BJ (cell line): ENCODE results near the gene TMEM51. TPM values are rescaled to one million over a fixed set of nuclear protein-coding genes. Genes with fewer than 3 reads are reported as not detected.
"Not testable (repeated sequence)": the region's sequence is repeated elsewhere in the genome, so short reads cannot be mapped to it uniquely, and the experiment has no call there.

Source experiments
- CTCF ChIA-PET: fragments of 350-600 bp; formaldehyde crosslinking; extraction: SDS; loops from one replicate; lab custom pipeline; 2021; ENCODE audit warnings: antibody characterized with exemption, inconsistent platforms; lab: Yijun Ruan, JAX
- POLR2A ChIA-PET: fragments of 300-600 bp; sonication (Branson Sonifier 250); formaldehyde crosslinking; extraction: SDS; loops from one replicate; lab custom pipeline; 2021; ENCODE audit warnings: antibody characterized with exemption; lab: Charles Lee
- DNase-seq: peaks from one replicate; pipeline ENCODE4 v3.0.0-alpha.2; 2011; ENCODE audit warnings: low read depth
- H3K27me3 ChIP-seq: 2 replicates; pipeline ENCODE4 v1.6.0; 2011; ENCODE audit warnings: low read length; ENCODE audit not compliant: control insufficient read depth, insufficient read depth
- H3K36me3 ChIP-seq: 2 replicates; pipeline ENCODE4 v1.5.1; 2011; ENCODE audit warnings: low read length; ENCODE audit not compliant: control insufficient read depth, insufficient read depth
- H3K4me3 ChIP-seq: 2 replicates; pipeline ENCODE4 v1.5.1; 2011; ENCODE audit warnings: low read depth, mild to moderate bottlenecking, control low read depth, low read length
- polyA plus RNA-seq: library from polyadenylated mRNA; depleted of rRNA; stranded (reverse); fragments of >200 nt; gene quantifications from 2 replicates; pipeline ENCODE4 v1.2.3, GENCODE V29; 2011
- TF ChIP-seq, protein P1 (sequence below): IDR thresholded peaks from 2 replicates; pipeline ENCODE4 v1.5.1; 2011; ENCODE audit warnings: low read depth, mild to moderate bottlenecking, control low read depth, inconsistent platforms, low read length, moderate library complexity; ENCODE audit not compliant: insufficient read depth

The TMEM51 gene
- polyA plus RNA-seq, 1 experiment: 2.0 TPM

DNA sequence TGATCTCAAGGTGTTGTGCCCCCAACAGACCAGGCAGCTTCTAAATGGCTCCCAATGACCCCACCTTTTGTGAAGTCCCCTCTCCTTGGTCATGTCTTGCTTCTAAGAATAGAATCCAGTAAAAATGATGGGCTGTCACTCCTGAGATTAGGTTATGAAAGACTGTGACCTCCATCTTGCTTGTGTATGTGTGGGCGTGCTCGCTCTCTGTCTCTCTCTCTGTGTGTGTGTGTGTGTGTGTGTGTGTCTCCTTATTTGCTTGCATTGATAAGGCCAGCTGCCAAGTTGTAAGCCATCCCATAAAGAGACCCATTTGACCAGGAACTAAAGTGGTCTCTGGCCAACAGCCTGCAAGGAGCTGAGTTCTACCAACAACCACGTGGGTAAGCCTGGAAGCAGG, 22.9 kb upstream of the TMEM51 start:
- Histone ChIP-seq H3K27me3 (no peaks in the 10 kb centered on the region), H3K4me3 (no peak overlapping the region), H3K36me3 (no peaks in the 10 kb centered on the region)
- ChIA-PET CTCF (interaction anchor here (0.7 to 3.0 kb wide), 4 partner anchors 8 to 174 kb away, joined by 3 to 67 read pairs (median 20); no protein-coding TSS in a partner anchor), POLR2A (no interaction called here)
- no peak for DNase-seq
- TF ChIP-seq, protein P1, sequence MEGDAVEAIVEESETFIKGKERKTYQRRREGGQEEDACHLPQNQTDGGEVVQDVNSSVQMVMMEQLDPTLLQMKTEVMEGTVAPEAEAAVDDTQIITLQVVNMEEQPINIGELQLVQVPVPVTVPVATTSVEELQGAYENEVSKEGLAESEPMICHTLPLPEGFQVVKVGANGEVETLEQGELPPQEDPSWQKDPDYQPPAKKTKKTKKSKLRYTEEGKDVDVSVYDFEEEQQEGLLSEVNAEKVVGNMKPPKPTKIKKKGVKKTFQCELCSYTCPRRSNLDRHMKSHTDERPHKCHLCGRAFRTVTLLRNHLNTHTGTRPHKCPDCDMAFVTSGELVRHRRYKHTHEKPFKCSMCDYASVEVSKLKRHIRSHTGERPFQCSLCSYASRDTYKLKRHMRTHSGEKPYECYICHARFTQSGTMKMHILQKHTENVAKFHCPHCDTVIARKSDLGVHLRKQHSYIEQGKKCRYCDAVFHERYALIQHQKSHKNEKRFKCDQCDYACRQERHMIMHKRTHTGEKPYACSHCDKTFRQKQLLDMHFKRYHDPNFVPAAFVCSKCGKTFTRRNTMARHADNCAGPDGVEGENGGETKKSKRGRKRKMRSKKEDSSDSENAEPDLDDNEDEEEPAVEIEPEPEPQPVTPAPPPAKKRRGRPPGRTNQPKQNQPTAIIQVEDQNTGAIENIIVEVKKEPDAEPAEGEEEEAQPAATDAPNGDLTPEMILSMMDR: no peak

DNA sequence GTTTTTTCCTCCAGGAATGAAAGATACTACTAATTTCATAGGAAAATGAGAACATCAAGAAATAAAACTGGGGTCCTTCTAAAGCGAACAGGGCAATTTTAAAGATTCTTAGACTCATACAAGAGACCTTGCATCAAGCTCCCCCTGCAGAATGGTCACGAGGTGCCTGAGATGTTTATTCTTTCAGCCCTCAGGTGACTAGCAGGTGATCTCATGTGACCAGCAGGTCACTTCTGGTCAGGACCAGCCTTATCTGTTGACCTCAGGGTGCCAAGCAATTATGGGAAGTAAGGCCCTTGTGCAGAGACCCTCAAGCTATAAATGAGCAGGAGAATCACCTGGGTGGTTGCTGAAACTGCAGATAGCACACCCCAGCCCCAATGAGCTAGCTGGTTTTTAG, 20.6 kb upstream of the TMEM51 start:
- no peaks in the 10 kb centered on the region for H3K27me3 ChIP-seq
- ChIA-PET POLR2A (no interaction called here), CTCF (interaction anchor here (1.0 to 3.1 kb wide), 2 partner anchors 17 to 20 kb away, joined by 3 to 10 read pairs; partner anchors contain the start of gene TMEM51)
- no peaks in the 10 kb centered on the region for H3K36me3 ChIP-seq
- DNase-seq: no peak
- TF ChIP-seq, protein P1: no peak
- H3K4me3 ChIP-seq: no peak overlapping the region

DNA sequence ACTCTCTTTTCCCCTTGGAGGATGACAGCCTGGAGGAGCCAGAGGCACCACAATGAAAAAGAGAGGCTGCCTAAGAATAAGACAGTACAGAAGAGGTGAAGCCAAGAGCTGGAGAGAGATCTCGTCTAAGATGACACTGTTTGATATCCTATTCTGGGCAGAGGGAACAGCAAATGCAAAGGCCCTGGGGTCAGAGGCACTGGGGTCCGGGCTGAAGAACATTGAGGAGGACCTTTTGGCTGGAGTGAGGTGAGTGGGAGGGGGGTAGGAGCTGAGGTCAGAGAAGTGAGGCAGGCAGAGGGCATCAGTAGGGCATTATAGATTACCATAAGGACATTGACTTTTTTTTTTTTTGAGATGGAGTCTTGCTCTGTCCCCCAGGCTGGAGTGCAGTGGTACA, 19.3 kb upstream of the TMEM51 start:
- TF ChIP-seq, protein P1: no peak
- ChIA-PET POLR2A (no interaction called here), CTCF (interaction anchor here (1.1 to 3.1 kb wide), 2 partner anchors 13 to 18 kb away, joined by 3 to 10 read pairs; partner anchors contain the start of gene TMEM51)
- no peaks in the 10 kb centered on the region for H3K36me3 ChIP-seq
- no peaks in the 10 kb centered on the region for H3K27me3 ChIP-seq
- no peak for DNase-seq
- no peak overlapping the region for H3K4me3 ChIP-seq

DNA sequence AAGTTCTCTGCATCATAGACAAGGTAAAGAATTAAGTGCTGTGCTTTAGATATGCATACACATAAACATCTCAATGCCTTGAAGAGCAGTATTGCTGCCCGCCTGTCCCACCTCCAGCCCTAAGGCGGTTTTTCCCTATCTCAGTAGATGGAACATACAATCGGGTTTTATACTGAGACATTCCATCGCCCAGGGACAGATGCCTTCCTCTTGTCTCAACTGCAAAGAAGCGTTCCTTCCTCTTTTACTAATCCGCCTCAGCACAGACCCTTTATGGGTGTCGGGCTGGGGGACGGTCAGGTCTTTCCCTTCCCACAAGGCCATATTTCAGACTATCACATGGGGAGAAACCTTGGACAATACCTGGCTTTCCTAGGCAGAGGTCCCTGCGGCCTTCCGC, 17.9 kb upstream of the TMEM51 start:
- POLR2A ChIA-PET, H3K27me3 ChIP-seq, H3K36me3 ChIP-seq, H3K4me3 ChIP-seq, DNase-seq: not testable (repeated sequence)
- CTCF ChIA-PET: interaction anchor here (1.4 to 3.1 kb wide), 3 partner anchors 17 to 136 kb away, joined by 4 to 10 read pairs (median 6); partner anchors contain the start of gene TMEM51

DNA sequence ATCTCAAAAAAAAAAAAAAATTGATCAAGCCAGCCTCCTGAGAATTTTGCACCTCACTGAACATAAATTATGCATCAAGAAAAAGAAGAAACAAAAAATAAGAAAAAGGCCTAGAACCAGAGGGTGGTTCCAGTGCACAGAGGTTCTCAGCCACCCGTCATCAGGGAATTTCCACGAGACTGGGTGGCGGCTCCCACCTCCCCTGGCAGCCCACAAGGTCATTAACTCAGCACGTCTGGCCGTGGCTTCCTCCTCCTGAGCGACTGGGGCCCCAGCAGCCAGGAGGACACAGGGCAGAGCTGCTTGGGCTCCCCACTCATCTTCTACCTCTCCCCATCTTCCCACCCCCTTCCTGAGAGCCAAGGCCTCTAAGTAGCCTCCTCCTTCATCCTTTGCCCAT, 15.7 kb upstream of the TMEM51 start:
- no peak overlapping the region for H3K4me3 ChIP-seq
- ChIA-PET POLR2A (no interaction called here), CTCF (interaction anchor here (1.8 kb wide), 1 partner anchor 9 kb away, joined by 10 read pairs; no protein-coding TSS in a partner anchor)
- no peaks in the 10 kb centered on the region for H3K36me3 ChIP-seq
- TF ChIP-seq, protein P1: no peak
- no peak for DNase-seq
- H3K27me3 ChIP-seq: peaks cover 2% of the 10 kb centered on the region; the same call in 1 of the 2 replicates
